K562 (cell line): ENCODE measurements around the gene ALS2CL.

Source experiments
- CBX2 ChIP-seq: fragments of 200-600 bp; sonication (generic); IDR thresholded peaks from one replicate; pipeline ENCODE4 v1.6.1; 2012; ENCODE audit warnings: mild to moderate bottlenecking, low read length, inconsistent platforms; ENCODE audit not compliant: insufficient read depth, poor library complexity, severe bottlenecking
- CTCF ChIP-seq, 3 experiments: IDR thresholded peaks in 2 of 3; conservative IDR thresholded peaks in 1 of 3; 2 replicates each; pipeline ENCODE4 v1.5.1; 2011 to 2012; ENCODE audit warnings: low read length in 3 of 3, mild to moderate bottlenecking in 3 of 3, control low read depth in 2 of 3, improper control_type of control experiment in 1 of 3, inconsistent platforms in 1 of 3, low read depth in 1 of 3, mixed read lengths in 1 of 3, moderate library complexity in 1 of 3; ENCODE audit not compliant: insufficient read depth in 2 of 3
- JUN ChIP-seq, 2 experiments: sonication (generic) in 1 of 2; formaldehyde crosslinking in 1 of 2; IDR thresholded peaks; 2 replicates each; pipeline versions ENCODE4 v1.6.1 to v1.8.0; 2012 to 2022; ENCODE audit warnings: borderline replicate concordance in 2 of 2, mild to moderate bottlenecking in 2 of 2, improper control_type of control experiment in 1 of 2, low read depth in 1 of 2, low read length in 1 of 2, missing genetic modification reagents in 1 of 2
- PTBP1 ChIP-seq: fragments of 200-400 bp; formaldehyde crosslinking; IDR thresholded peaks from 2 replicates; pipeline ENCODE4 v1.6.1; 2017; ENCODE audit warnings: low read depth, low read length
- TF ChIP-seq, protein P1 (sequence below): sonication (generic); formaldehyde crosslinking; IDR thresholded peaks from 2 replicates; pipeline ENCODE4 v1.8.1; 2023; ENCODE audit warnings: mild to moderate bottlenecking, missing genetic modification reagents
- TF ChIP-seq, protein P2 (sequence below): sonication (generic); formaldehyde crosslinking; IDR thresholded peaks from 2 replicates; pipeline ENCODE4 v1.8.1; 2023; ENCODE audit warnings: mild to moderate bottlenecking, missing genetic modification reagents

DNA sequence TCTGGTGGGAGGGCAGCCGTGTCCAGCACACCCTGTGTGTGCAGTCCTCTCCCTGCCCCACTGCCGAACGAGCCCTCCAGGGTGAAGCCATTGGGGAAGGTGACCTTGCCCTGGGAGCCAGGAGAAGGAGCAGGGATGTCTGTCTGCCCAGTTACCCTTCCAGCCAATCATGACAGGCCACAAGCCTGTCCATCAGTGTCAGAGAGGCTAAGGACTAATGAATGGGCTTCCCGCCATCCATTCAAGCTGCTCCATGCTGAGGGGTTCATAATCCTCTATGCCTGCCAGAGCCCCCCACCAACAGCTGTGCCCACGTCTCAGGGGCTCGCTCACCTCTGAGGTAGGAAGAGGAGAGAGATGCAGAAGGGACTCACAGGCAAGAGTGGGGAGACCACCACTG, 15.2 kb downstream of the ALS2CL start:
- no peak for TF ChIP-seq CTCF (IDR thresholded peaks at IDR 0.05 in 2 of 3, conservative IDR thresholded peaks at IDR 0.05 in 1 of 3; ENCODE audit: insufficient read depth in 2 of 3, low read depth in 1 of 3, low read length in 3 of 3)
- TF ChIP-seq, protein P1, sequence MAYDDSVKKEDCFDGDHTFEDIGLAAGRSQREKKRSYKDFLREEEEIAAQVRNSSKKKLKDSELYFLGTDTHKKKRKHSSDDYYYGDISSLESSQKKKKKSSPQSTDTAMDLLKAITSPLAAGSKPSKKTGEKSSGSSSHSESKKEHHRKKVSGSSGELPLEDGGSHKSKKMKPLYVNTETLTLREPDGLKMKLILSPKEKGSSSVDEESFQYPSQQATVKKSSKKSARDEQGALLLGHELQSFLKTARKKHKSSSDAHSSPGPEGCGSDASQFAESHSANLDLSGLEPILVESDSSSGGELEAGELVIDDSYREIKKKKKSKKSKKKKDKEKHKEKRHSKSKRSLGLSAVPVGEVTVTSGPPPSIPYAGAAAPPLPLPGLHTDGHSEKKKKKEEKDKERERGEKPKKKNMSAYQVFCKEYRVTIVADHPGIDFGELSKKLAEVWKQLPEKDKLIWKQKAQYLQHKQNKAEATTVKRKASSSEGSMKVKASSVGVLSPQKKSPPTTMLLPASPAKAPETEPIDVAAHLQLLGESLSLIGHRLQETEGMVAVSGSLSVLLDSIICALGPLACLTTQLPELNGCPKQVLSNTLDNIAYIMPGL: no peak
- TF ChIP-seq PTBP1: no peak
- no peak for TF ChIP-seq JUN (IDR thresholded peaks at IDR 0.05; ENCODE audit: borderline replicate concordance, low read depth, low read length)
- no peak for TF ChIP-seq JUN (CRISPR knock-in tag; IDR thresholded peaks at IDR 0.05; ENCODE audit: borderline replicate concordance)
- TF ChIP-seq CBX2: no peak
- TF ChIP-seq, protein P2, sequence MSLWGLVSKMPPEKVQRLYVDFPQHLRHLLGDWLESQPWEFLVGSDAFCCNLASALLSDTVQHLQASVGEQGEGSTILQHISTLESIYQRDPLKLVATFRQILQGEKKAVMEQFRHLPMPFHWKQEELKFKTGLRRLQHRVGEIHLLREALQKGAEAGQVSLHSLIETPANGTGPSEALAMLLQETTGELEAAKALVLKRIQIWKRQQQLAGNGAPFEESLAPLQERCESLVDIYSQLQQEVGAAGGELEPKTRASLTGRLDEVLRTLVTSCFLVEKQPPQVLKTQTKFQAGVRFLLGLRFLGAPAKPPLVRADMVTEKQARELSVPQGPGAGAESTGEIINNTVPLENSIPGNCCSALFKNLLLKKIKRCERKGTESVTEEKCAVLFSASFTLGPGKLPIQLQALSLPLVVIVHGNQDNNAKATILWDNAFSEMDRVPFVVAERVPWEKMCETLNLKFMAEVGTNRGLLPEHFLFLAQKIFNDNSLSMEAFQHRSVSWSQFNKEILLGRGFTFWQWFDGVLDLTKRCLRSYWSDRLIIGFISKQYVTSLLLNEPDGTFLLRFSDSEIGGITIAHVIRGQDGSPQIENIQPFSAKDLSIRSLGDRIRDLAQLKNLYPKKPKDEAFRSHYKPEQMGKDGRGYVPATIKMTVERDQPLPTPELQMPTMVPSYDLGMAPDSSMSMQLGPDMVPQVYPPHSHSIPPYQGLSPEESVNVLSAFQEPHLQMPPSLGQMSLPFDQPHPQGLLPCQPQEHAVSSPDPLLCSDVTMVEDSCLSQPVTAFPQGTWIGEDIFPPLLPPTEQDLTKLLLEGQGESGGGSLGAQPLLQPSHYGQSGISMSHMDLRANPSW (CRISPR knock-in tag): no peak
